Measurements from ENCODE around the gene WFDC2. TPM values are rescaled to one million over a fixed set of nuclear protein-coding genes. Genes with fewer than 3 reads are reported as not detected.

The WFDC2 gene
- total and polyA plus RNA-seq, 2 experiments from 2014 or later: 12.6 to 99.1 TPM

GRCh38 chr20:45452238-45452637 is 17.3 kb upstream of the WFDC2 start:
- no peak overlapping the region for H3K4me2 ChIP-seq
- H3K79me2 ChIP-seq: no peaks in the 10 kb centered on the region
- H3K36me3 ChIP-seq (replicated peaks; ENCODE audit: insufficient read depth, low read depth): no peaks in the 10 kb centered on the region
- H3K9me2 ChIP-seq (replicated peaks; ENCODE audit: insufficient read depth): no peaks in the 10 kb centered on the region
- no peak overlapping the region for H3K4me3 ChIP-seq
- no peaks in the 10 kb centered on the region for H3K27me3 ChIP-seq
- 80% methylated on average over 4 of the region's 4 CpGs for WGBS (ENCODE audit: low lambda C conversion rate, missing lambda C conversion rate)
- no peak for TF ChIP-seq EZH2phosphoT487 (IDR thresholded peaks at IDR 0.05; ENCODE audit: low read depth, severe bottlenecking, unreplicated experiment)
- TF ChIP-seq CTCF (IDR thresholded peaks at IDR 0.05; ENCODE audit: poor library complexity): no peak
- no peak for TF ChIP-seq EZH2 (IDR thresholded peaks at IDR 0.05; ENCODE audit: borderline replicate concordance)
- H3K27ac ChIP-seq: no peak overlapping the region
- H2AFZ ChIP-seq: no peak overlapping the region
- no peaks in the 10 kb centered on the region for H3K4me1 ChIP-seq (ENCODE audit: insufficient read depth)
- H3K9me3 ChIP-seq (ENCODE audit: low read depth): no peaks in the 10 kb centered on the region
- no peak for DNase-seq (ENCODE audit: low spot score)
- H4K20me1 ChIP-seq (ENCODE audit: insufficient read depth, poor library complexity, severe bottlenecking): no peaks in the 10 kb centered on the region

GRCh38 chr20:45452772-45453691 is 16.5 kb upstream of the WFDC2 start:
- DNase-seq (ENCODE audit: low spot score): no peak
- no peaks in the 10 kb centered on the region for H4K20me1 ChIP-seq (ENCODE audit: insufficient read depth, poor library complexity, severe bottlenecking)
- H3K36me3 ChIP-seq (replicated peaks; ENCODE audit: insufficient read depth, low read depth): no peaks in the 10 kb centered on the region
- no peak overlapping the region for H3K27ac ChIP-seq
- H3K4me1 ChIP-seq (ENCODE audit: insufficient read depth): no peaks in the 10 kb centered on the region
- no peaks in the 10 kb centered on the region for H3K79me2 ChIP-seq
- no peaks in the 10 kb centered on the region for H3K9me3 ChIP-seq (ENCODE audit: low read depth)
- 66% methylated on average over 4 of the region's 4 CpGs for WGBS (ENCODE audit: low lambda C conversion rate, missing lambda C conversion rate)
- no peak overlapping the region for H2AFZ ChIP-seq
- H3K27me3 ChIP-seq: no peaks in the 10 kb centered on the region
- TF ChIP-seq EZH2phosphoT487 (IDR thresholded peaks at IDR 0.05; ENCODE audit: low read depth, severe bottlenecking, unreplicated experiment): no peak
- no peak for TF ChIP-seq CTCF (IDR thresholded peaks at IDR 0.05; ENCODE audit: poor library complexity)
- no peak for TF ChIP-seq EZH2 (IDR thresholded peaks at IDR 0.05; ENCODE audit: borderline replicate concordance)
- no peaks in the 10 kb centered on the region for H3K9me2 ChIP-seq (replicated peaks; ENCODE audit: insufficient read depth)
- H3K4me2 ChIP-seq: no peak overlapping the region
- no peak overlapping the region for H3K4me3 ChIP-seq

GRCh38 chr20:45456632-45457031 is 12.9 kb upstream of the WFDC2 start:
- Histone ChIP-seq H3K9me3 (ENCODE audit: low read depth) (no peaks in the 10 kb centered on the region), H4K20me1 (ENCODE audit: insufficient read depth, poor library complexity, severe bottlenecking) (no peaks in the 10 kb centered on the region), H3K9me2 (replicated peaks; ENCODE audit: insufficient read depth) (no peaks in the 10 kb centered on the region), H3K79me2 (no peaks in the 10 kb centered on the region), H3K27ac (no peak overlapping the region), H3K4me3 (no peak overlapping the region), H3K4me2 (no peak overlapping the region), H3K27me3 (no peaks in the 10 kb centered on the region), H3K36me3 (replicated peaks; ENCODE audit: insufficient read depth, low read depth) (no peaks in the 10 kb centered on the region), H3K4me1 (ENCODE audit: insufficient read depth) (no peaks in the 10 kb centered on the region), H2AFZ (no peak overlapping the region)
- DNase-seq (ENCODE audit: low spot score): peak; percentile 66
- TF ChIP-seq EZH2 (IDR thresholded peaks at IDR 0.05; ENCODE audit: borderline replicate concordance) (no peak), CTCF (IDR thresholded peaks at IDR 0.05; ENCODE audit: poor library complexity) (peak; percentile 37), EZH2phosphoT487 (IDR thresholded peaks at IDR 0.05; ENCODE audit: low read depth, severe bottlenecking, unreplicated experiment) (no peak)
- WGBS (ENCODE audit: low lambda C conversion rate, missing lambda C conversion rate): 15% methylated on average over 6 of the region's 6 CpGs

Measured in hepatocyte (in vitro differentiated cells).